HCEC 1CT (cell line): ENCODE results near the gene ITPRID2.

Experiments
- DNase-seq: peaks from one replicate; pipeline ENCODE4 v3.0.0-alpha.2; 2017

The ITPRID2 gene

GRCh38 chr2:181882246-181883020 is 9.1 kb upstream of the ITPRID2 start:
- no peak for DNase-seq

GRCh38 chr2:181884601-181885000 is 6.9 kb upstream of the ITPRID2 start:
- DNase-seq, result no peak

GRCh38 chr2:181885096-181885495 is 6.4 kb upstream of the ITPRID2 start:
- no peak for DNase-seq

- no peak for DNase-seq
Measured at GRCh38 chr2:181886192-181886591, 5.3 kb upstream of the ITPRID2 start.

DNA sequence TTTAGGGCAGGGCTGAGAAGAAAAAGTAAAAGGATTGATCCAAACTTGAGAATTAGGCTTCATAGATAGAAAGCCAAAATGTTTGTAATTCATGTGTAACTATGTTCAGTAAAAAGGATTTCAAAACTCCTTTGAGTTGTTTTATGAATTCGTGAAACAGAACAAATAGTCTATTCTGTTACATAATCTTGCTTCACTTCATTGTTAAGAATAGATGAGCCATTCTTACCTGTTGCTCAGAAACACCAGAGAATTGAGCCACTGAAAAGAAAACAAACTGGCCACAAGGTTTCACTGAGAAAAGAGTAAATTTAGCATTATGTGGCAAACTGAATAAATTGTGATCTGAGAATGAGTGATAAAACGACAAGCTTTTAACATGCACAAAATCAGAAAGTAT is 4.5 kb upstream of the ITPRID2 start:
- DNase-seq, result no peak

GRCh38 chr2:181889776-181890175 is 1.8 kb upstream of the ITPRID2 start:
- no peak for DNase-seq

- DNase-seq, result no peak
Measured at GRCh38 chr2:181890271-181890670, 1.3 kb upstream of the ITPRID2 start.

- DNase-seq, result peak; percentile 55
Measured at GRCh38 chr2:181891966-181892798, 652 bp downstream of the ITPRID2 start.

DNA sequence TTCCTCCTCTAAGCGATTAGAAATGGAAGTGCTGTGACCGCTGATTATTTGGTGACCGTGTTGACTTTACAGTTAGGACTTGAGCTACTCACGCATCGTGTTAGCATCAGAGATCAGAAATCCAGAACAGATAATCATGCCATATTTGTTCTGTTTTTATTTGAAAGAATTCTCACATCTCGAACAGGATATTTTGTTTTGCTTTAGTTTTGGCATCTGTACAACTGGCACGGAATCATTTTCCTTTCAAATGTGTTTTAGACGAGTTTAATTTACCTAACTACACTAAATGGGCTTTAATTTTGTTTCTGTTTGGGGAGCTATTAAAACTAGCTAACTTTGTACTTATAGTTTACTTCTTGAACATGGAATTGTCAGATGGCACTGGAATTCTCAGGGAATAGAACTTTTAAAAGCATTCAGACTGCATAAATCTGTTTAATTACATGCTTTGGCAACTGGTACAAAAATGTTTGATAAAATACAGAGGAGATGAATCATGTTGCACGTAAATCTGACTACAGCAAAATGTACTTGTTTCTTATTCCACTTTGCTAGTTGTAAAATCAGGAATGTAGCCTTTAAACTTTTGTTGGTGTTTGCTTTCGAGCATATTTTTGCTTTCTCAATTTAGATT is 1.4 kb downstream of the ITPRID2 start:
- DNase-seq, result peak; percentile 65

GRCh38 chr2:181894381-181894780 is 2.9 kb downstream of the ITPRID2 start:
- DNase-seq, result no peak

- no peak for DNase-seq
Measured at GRCh38 chr2:181895818-181896217, 4.3 kb downstream of the ITPRID2 start.

GRCh38 chr2:181896286-181896685 is 4.8 kb downstream of the ITPRID2 start:
- DNase-seq, result no peak

- DNase-seq, result no peak
Measured at GRCh38 chr2:181900007-181900651, 8.6 kb downstream of the ITPRID2 start.

GRCh38 chr2:181902625-181903024 is 11.1 kb downstream of the ITPRID2 start:
- DNase-seq, result no peak

GRCh38 chr2:181904022-181904632 is 12.6 kb downstream of the ITPRID2 start:
- DNase-seq, result peak; percentile 41

DNA sequence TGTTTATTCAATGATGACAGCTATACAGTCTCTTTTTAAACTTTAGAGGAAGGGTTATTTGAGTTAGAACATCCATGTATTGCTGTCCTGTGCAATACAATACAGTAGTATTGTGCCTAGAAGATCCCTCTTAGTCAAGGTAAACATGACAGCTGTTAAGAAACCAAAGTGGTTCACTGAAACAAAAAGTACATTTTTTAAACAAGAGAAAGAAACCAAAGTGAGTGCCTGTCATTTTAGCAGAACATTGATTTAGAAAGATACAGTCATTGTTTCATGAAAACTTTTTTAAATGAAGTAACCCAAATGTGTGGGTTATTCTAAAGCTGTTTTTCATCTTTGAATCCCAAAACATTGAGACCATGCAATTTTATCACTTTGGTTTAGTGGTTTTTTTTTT is 15.5 kb downstream of the ITPRID2 start:
- no peak for DNase-seq

GRCh38 chr2:181907635-181908034 is 16.1 kb downstream of the ITPRID2 start:
- no peak for DNase-seq

- DNase-seq, result no peak
Measured at GRCh38 chr2:181910028-181910831, 18.7 kb downstream of the ITPRID2 start.

- DNase-seq, result no peak
Measured at GRCh38 chr2:181911830-181912229, 20.3 kb downstream of the ITPRID2 start.

DNA sequence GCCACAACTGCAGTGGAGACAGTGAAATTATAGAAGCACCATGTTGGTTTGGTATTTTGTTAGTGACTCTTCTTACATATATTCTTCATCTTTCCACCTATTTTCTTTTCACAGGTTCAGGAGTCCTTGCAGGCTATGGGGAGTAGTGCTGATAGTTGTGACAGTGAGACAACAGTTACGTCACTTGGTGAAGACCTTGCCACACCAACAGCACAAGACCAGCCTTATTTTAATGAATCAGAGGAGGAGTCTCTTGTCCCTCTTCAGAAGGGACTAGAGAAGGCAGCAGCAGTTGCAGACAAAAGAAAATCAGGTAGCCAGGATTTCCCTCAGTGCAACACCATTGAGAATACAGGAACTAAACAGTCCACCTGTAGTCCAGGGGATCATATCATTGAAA is 23.6 kb downstream of the ITPRID2 start:
- no peak for DNase-seq
